Omental fat pad (tissue), 4 donors: ENCODE results near the gene SORCS3. TPM values are rescaled to one million over a fixed set of nuclear protein-coding genes. Genes with fewer than 3 reads are reported as not detected.

Source experiments
- ATAC-seq: fragments of 150-250 bp; one replicate; pipeline ENCODE4 v1.9.1; 2016; ENCODE audit warnings: mild to moderate bottlenecking, moderate library complexity; ENCODE audit not compliant: low FRiP score
- DNase-seq: peaks from one replicate; pipeline ENCODE4 v3.0.0-alpha.2; 2019; ENCODE audit warnings: low spot score
- CTCF ChIP-seq, 3 donors: fragments of 450-650 bp; IDR thresholded peaks; one replicate each; pipeline ENCODE4 v1.5.1; 2016 to 2017; ENCODE audit warnings: antibody characterized with exemption in 3 of 3, mild to moderate bottlenecking in 3 of 3, moderate library complexity in 2 of 3
- total RNA-seq, 4 donors: library from RNA; depleted of rRNA; stranded (reverse); fragments of >200 nt; gene quantifications; one replicate each; pipeline ENCODE4 v1.1.0, GENCODE V29; 2016

SORCS3 gene
- total RNA-seq, 4 donors from 2014 or later = not detected

- no peak for TF ChIP-seq CTCF (IDR thresholded peaks at IDR 0.05)
- DNase-seq = no peak
- no peak for ATAC-seq
These were observed 208.9 kb downstream of the SORCS3 start for GRCh38 chr10:104850023-104850422.

GRCh38 chr10:104867966-104868598, 227.0 kb downstream of the SORCS3 start:
- no peak for TF ChIP-seq CTCF (IDR thresholded peaks at IDR 0.05)
- DNase-seq (no peak), ATAC-seq (no peak)

DNA sequence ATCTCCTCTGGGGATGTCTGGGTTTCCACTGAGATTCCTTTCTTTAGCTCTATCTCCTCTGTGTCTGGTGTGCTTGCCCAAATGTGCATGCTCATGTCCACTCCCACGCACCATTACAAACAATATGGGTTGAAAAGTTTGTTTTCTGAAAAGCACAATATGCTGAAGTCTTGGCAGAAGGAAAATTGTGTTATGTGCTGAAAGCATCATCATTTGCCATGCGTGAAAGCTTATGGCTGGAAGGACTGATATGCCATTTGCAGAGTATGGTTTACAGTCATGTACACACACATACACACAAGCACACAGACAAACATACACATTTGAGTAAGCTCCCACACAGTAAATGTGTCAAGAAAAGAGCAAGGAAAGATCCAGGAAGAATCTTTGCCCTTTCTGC, 231.6 kb downstream of the SORCS3 start:
- DNase-seq (no peak), ATAC-seq (no peak)
- TF ChIP-seq CTCF (IDR thresholded peaks at IDR 0.05) = no peak

DNA sequence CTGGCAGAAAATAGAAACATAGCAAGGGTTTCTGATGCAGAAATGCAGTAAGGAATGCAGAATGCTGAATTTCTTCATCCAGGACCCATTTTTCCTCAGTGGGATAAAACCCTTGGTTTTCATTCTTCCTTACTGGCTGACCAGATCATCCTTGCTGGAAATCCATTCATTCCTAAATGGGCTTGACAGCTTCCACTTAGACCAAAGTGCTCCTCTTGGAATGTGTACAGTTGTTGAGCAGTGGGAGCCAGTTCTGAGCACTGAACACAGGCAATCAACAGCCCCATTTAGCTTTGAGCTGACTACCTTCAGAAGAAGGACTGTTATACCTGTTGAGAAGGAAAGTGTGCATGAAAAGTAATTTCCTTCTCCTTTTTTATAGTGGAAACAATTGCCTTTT, 232.1 kb downstream of the SORCS3 start:
- no peak for ATAC-seq
- TF ChIP-seq CTCF (IDR thresholded peaks at IDR 0.05) = no peak
- DNase-seq = no peak

- TF ChIP-seq CTCF (IDR thresholded peaks at IDR 0.05) = no peak
- ATAC-seq = no peak
- DNase-seq = no peak
These were observed 234.5 kb downstream of the SORCS3 start for GRCh38 chr10:104875561-104875960.

DNA sequence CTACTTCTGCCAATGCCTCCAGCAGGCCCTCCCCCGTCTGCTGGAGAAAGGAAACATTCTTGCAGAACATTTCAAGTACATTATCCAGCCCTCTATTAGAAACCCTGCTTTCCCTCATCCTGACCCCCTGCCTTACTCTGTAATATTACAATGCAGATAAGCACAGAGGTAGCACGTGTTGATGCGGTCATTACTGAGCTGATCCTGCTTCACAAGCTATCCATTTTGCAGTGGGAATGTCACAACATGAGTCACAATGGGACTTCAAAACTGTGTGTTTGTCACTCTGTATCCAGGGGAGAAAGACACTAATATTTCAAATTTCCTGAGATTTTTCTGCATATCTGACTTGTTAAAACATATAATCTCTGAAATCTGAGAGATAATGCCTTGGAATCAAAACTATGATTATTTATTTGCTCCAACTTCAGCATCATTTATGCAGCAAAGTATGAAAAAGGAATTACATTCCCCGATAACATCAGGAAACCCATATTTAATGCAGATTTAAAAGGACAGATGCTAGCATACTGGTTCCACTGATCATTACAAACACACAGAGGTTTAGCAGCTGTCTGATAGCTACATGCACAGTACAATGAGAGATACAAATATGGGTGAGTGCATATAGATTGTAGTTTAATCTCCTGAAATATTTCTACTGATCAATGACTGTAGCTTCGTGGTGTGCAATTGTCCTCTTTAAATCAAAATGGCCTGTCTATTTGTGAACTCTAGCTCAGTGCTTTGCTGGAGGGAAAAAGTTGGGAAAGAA, 239.7 kb downstream of the SORCS3 start:
- no peak for DNase-seq
- TF ChIP-seq CTCF (IDR thresholded peaks at IDR 0.05) = no peak
- ATAC-seq = no peak

- ATAC-seq = no peak
- DNase-seq = no peak
- no peak for TF ChIP-seq CTCF (IDR thresholded peaks at IDR 0.05)
These were observed 240.7 kb downstream of the SORCS3 start for GRCh38 chr10:104881740-104882139.
